HG03442 (cell line): ENCODE measurements around the gene CHSY3.

Experiments used
- ATAC-seq: cut with Tn5 transposase; IDR thresholded peaks from one replicate; pipeline ENCODE4 v1.9.1; 2021; ENCODE audit warnings: mild to moderate bottlenecking, moderate library complexity; ENCODE audit not compliant: unreplicated experiment

The CHSY3 gene

GRCh38 chr5:129945028-129945427 is 40.8 kb downstream of the CHSY3 start:
- no peak for ATAC-seq

DNA sequence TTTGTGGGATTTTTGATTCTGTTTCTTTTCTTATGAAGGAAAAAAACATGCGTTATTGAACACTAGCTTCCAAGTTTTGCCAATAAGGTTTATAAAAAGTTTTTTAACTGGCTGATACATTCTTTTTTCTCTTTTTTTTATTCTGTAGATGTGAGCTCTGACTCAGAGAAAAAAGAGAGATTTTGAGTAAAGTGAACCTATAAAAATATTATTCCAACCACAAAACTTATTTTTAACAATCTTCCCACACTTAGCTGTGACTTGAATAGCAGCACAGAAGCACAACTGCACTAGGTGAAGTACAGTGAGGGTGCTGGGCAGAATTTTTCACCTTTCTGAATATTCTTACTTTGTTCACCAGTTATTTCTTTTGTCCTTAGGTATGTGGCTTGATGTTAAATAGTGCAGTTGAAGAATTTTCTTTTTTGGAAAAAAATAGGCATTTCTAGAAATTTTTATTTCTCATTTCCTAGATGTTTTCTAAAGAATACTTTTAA is 41.6 kb downstream of the CHSY3 start:
- no peak for ATAC-seq

DNA sequence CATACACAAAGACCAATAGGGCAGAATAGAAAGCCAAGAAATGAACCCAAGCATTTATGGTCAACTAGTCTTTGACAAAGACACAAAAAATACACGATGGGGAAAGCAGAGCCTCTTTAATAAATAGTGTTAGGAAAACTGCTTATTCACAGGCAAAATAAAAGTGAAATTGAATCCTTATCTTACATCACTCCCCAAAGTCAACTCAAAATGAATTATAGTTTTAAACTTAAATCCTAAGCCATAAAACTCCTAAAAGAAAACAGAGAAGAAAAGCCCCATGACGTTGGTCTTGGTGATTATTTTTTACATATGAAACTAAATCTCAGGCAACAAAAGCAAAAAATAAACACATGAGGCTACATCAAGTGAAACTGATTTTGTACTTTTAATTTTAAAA is 46.8 kb downstream of the CHSY3 start:
- ATAC-seq, result no peak

DNA sequence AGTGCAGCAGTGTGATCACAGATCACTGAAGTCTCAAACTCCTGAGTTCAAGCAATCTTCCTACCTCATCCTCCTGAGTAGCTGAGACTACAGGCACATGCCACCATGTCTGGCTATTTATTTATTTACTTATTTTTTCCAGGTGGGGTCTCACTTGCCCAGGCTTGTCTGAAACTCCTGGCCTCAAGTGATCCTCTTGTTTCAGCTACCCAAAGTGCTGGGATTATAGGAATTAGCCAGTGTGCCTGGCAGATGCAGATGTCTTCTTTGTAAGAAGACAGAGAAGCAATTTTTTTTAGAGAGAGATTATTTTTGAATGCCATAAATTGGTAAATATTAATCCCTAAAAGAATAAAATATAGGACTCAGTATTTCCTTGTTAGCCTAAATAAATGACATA is 54.3 kb downstream of the CHSY3 start:
- ATAC-seq, result no peak

DNA sequence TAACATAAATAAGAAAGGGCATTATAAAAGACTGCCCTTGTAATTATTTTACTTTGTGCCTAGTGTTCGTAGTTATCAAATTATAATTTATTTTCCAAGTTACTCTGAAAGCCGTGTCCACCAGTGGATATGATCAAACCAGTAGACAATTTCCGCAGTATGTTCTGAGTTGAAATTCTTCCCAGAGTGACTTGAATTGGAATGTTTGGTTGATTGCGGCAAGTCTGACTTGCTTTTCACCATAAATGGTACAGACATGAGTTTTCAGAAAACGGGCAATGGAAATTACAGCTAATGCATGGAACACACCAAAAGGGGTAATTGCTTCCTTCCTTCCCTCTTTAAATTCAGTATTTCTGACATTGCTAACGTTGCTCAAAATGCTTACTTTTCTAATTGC is 56.6 kb downstream of the CHSY3 start:
- ATAC-seq, result no peak

DNA sequence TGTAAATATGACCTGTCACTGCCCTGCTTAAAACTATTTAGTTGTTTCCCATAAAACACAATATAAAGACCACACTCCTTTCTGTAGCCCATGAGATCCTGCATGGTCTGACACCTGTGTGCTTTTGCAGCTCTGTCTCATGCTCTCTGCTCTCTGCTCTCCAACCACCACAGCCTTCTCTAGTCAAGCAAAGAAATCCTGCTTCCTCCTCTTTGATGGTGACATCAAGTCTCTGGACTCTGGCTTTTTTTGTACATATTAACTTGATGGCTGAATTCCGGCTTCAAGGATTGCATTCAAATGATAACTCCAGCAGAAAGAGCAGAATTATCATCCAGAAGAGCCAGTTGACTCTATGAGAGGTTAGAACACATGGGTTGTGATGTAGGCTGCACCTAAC is 58.2 kb downstream of the CHSY3 start:
- ATAC-seq, result no peak

DNA sequence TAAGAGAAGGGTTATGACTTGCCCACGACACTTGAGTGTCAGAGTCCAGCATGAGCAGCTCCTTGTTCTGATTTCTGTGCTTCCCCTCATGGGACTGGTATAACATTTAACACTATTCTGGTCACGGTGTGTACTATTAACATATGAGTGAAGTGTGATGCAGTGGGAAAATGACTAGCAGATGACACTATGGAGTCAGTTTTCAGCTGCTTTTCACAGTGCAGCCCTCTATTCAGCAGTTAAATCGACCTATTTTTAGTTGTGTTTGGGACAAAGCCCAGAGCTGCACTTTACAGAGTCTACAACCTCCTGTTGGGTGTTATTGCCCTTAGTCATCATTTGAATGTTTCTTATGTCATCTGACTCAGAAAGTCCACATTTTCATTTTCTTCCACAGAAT is 59.1 kb downstream of the CHSY3 start:
- ATAC-seq, result no peak

DNA sequence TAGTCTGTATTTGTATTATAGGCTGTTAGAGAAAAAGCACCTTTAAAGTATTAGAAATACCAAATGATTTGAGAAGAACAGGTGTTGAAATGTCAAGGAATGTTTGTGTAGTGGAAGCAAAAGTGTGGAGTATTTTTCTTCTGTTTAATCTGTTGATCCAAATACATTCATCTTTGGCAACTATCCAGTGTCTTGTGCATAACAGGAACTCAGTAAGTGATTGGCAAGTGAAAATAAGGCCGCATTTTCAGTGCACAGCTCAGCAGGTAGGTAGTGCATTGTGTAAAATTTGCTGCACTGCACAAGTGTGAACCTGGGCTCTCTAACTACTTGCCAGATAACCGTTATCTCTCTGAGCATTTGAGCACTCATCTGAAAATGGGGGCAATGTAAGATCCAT is 61.8 kb downstream of the CHSY3 start:
- ATAC-seq, result no peak

DNA sequence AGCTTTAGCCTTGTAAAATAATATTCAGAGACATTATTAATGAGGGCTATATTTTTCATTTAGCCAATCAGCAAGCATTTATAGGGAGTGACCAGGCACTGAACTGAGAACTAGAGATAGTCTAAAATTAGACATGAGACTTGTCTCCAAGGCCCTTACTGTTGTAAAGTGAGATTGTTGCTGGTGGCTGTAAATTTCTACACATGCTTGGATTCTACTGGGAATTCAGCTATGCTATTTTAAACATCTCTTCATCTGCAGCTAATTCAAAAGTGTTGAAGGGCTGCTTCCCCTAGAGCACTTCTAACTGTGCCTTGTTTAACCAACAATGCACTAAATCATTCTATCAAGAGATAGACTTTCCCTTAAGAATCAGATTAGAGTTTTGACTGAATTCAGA is 67.4 kb downstream of the CHSY3 start:
- ATAC-seq, result no peak

DNA sequence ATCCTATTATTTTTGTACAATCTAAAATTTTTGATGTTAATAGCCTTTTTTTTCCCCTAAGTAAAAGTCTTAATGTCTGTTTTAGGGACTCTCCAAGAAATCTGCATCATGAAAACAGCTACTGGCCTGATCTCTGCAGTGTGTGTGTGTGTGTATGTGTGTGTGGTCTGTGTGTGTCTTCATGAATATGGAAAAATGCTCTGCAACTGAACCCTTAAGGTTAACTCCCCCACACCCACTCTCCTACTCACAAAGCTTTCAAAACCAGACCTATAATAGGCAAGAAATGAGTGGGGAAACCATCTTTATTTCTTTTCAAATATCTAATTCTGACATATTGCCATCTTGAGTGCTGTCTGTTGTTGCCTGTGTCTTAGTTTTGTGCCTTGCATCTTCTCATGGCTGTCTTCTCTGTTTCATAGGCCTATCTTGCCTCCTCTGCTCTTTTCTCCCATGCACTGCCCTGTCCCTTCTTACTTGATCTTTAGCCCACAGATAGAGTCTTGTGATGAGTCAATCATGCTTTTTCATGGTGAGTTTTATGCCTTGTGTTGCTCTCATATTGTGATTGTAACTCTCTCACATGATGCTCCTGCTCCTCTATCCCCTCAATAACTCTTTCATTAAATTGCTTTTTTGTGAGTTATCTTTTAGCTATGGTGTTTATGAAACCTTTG is 68.3 kb downstream of the CHSY3 start:
- no peak for ATAC-seq

DNA sequence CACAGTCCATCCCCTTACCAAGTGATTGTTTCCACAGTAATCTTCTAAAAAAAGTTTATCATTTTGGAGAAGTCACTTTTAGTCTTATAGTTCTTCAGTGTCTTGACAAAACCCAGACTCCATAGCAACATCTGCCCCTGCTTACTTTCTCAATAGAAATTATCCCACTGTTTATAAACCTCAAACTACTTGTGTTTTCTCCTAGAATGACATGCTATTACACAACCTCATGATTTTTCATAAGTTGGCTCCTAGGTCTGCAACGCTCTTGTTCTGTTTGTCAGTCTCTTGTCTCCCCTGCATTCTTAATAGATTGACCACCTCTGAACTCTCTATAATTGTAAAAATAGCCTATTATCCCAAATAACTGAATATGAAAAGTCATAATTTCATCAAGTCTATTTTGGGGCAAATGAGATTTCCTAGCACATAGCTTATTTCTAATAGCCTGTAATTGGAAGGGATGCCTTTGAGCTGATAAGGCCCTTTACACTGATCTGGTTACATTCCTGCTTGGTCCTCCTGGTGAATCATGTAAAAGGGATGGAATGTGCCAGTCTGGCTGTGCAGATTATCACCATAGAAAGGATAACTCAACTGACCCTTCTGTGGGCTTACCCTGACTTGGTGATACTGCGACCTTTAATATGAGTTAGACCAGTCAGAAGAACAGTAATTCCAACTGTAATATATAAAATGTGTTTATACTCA is 69.6 kb downstream of the CHSY3 start:
- no peak for ATAC-seq

DNA sequence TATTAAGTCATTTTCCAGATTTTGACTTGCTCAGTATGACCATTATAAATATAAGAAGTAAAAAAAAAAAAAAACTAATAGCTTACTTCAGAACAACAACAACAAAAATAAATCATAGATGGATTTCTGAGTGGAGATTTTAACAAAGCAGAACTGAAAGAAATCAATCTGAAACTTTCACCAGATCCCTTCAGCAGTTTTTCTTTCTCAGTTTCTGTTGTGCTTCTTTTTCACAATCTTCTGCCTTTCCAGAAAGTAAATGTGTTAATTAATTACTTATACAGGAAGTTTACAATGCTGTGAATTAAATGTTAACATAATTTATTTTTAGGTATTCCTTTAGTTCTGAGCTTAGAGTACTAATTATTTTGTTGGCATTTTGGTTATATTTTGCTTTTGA is 73.5 kb downstream of the CHSY3 start:
- ATAC-seq, result peak; percentile 47

DNA sequence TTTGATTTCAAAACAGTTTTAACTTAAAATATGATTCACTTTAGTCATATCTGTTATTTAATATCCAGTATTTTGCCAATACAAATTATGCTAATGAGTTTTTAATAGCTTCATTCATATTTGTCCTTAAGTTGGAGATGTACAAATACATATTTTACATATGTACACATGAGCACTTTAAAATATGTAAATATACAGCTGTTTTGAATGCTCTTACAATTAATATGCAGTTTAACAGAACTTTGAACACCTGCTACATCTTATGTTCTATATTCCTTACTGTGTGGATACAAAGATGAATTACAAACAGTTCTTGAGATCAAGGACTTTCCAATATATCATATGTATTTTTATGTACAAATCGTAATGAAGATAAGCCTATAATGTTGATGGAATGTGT is 74.0 kb downstream of the CHSY3 start:
- ATAC-seq, result no peak

- no peak for ATAC-seq
Measured at GRCh38 chr5:129988453-129988852, 84.2 kb downstream of the CHSY3 start.

- no peak for ATAC-seq
Measured at GRCh38 chr5:129991780-129992179, 87.5 kb downstream of the CHSY3 start.

GRCh38 chr5:129996896-129997295 is 92.6 kb downstream of the CHSY3 start:
- no peak for ATAC-seq

GRCh38 chr5:130000460-130000859 is 96.2 kb downstream of the CHSY3 start:
- no peak for ATAC-seq

GRCh38 chr5:130002183-130002582 is 97.9 kb downstream of the CHSY3 start:
- ATAC-seq, result no peak

DNA sequence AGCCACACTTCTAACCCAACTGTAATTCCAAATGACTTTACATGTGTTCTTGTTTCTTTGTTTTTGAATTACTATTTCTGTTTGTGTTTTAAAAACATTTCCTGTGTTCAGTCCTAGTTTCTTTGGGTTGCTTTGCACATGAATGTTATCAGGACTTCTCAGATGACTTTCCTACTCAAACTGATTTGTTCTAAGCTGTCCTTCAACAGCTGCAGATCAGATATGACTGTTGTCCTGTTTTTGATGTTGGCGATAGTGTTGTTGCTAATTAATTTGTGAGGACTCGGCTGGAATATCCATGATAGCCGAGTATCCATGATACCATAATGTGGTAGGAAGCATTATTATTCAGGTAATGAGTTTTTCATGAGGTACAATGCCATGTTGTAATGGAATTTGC is 98.6 kb downstream of the CHSY3 start:
- no peak for ATAC-seq

DNA sequence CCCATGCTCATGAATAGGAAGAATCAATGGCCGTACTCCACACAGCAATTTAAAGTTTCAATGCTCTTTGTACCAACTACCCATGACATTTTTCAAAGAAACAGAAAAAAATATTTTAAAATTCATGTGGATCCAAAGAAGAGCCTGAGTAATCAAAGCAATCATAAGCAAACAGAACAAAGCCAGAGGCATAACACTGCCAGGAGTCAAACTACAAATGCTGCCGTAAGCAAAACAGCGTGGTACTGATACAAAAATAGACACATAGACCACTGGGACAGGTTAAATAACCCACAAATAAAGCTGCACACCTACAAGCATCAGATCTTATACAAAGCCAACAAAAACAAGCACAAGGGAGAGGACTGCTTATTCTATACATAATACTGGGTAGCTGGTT is 107.7 kb downstream of the CHSY3 start:
- ATAC-seq, result no peak

DNA sequence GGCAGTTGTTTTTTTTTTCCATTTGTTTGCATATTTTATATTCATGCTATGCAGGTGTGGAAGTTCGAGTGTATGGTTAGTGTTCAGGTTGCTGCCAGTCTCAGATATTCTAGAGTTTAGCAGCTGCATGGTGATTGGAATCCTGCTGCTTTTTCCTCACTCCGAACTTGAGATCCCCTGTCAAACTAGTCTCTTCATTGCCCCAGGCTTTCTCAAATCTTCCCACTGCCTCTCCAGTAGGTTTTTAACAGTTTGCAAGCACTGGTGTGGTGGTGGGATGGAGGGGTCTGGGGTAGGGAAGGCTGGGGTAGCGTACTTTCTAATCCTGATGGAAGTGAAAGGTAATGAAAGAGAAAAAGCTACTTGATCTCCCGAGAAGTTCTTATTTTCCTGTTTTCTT is 112.9 kb downstream of the CHSY3 start:
- no peak for ATAC-seq

DNA sequence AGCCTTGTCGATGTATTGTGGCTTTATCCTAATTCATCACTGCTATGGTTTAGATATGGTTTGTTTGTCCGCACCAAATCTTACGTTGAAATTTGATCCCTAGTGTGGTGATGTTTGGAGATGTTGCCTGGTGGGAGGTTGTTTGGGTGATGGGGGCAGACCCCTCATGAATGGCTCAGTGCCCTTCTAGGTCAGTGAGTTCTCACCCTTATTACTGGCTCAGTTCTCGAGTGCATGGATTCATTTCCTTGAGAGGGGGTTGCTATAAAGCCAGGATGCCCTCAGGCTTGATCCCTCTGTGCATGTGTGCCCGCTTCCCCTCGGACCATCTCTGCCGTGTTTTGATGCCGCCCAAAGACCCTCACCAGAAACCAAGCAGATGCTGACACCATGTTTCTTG is 114.4 kb downstream of the CHSY3 start:
- no peak for ATAC-seq

- no peak for ATAC-seq
Measured at GRCh38 chr5:130021000-130021399, 116.7 kb downstream of the CHSY3 start.
